SK-N-MC (cell line): ENCODE measurements around the gene RERG.
A peak's percentile ranks its signal among the peaks of the same experiment; 100 is the strongest.

Experiments
- DNase-seq: peaks from one replicate; pipeline ENCODE4 v3.0.0-alpha.2; 2011; ENCODE audit warnings: low read depth, low spot score
- H3K27ac ChIP-seq: fragments of 200-600 bp; sonication (generic); 2 replicates; pipeline ENCODE4 v1.5.1; 2016; ENCODE audit warnings: mixed run types
- H3K36me3 ChIP-seq: fragments of 200-600 bp; sonication (generic); 2 replicates; pipeline ENCODE4 v1.6.1; 2017; ENCODE audit warnings: antibody characterized with exemption, low read length, mixed read lengths; ENCODE audit not compliant: insufficient read depth
- H3K4me3 ChIP-seq: fragments of 200-600 bp; sonication (generic); 2 replicates; pipeline ENCODE4 v1.5.1; 2016
- H3K9ac ChIP-seq: fragments of 200-600 bp; sonication (generic); 2 replicates; pipeline ENCODE4 v1.8.0; 2017; ENCODE audit warnings: mixed run types, mixed read lengths; ENCODE audit not compliant: insufficient read length
- H3K9me3 ChIP-seq: fragments of 200-600 bp; sonication (generic); 2 replicates; pipeline ENCODE4 v1.6.1; 2017; ENCODE audit warnings: low read depth, mild to moderate bottlenecking, antibody characterized with exemption, low read length, moderate library complexity, mixed read lengths
- EZH2 ChIP-seq: fragments of 200-600 bp; sonication (generic); IDR thresholded peaks from one replicate; pipeline ENCODE4 v1.6.1; 2017; ENCODE audit warnings: antibody characterized with exemption
- FOXP2 ChIP-seq: optimal IDR thresholded peaks from 2 replicates; pipeline ENCODE3; 2011; ENCODE audit warnings: mild to moderate bottlenecking, moderate library complexity; ENCODE audit not compliant: insufficient read depth; ENCODE audit errors: extremely low read length, control extremely low read depth
- POLR2AphosphoS5 ChIP-seq: IDR thresholded peaks from 2 replicates; pipeline ENCODE4 v1.6.1; 2012; ENCODE audit warnings: mild to moderate bottlenecking, low read depth, low read length, borderline replicate concordance

The RERG gene

DNA sequence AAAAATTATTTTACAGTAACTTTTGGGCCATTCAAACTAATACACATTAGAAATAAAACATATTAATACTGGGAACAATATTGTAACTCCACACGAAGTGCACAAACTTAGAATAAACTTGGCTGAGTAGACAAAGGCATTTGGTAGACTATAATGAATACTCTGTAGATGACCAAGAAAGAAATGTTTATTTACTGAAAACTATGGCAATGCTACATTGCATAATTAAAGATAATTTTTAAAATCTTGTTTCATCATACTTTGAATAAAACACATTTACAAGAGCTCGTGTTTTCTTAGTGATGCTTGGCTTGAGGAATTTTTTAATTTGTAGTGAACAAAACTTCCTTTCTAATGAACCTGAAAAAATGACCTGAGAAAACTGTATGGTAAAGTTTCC lies 21.3 kb downstream of the RERG start:
- Histone ChIP-seq H3K27ac (no peak overlapping the region), H3K36me3 (no peaks in the 10 kb centered on the region), H3K9me3 (no peaks in the 10 kb centered on the region), H3K9ac (no peak overlapping the region), H3K4me3 (no peak overlapping the region)
- no peak for TF ChIP-seq POLR2AphosphoS5
- no peak for DNase-seq

GRCh38 chr12:15196678-15197505 lies 24.3 kb downstream of the RERG start:
- DNase-seq: no peak
- no peaks in the 10 kb centered on the region for H3K9me3 ChIP-seq
- TF ChIP-seq FOXP2 (no peak), EZH2 (no peak), POLR2AphosphoS5 (no peak)
- no peak overlapping the region for H3K4me3 ChIP-seq
- H3K36me3 ChIP-seq: no peaks in the 10 kb centered on the region
- no peak overlapping the region for H3K27ac ChIP-seq
- H3K9ac ChIP-seq: no peak overlapping the region

DNA sequence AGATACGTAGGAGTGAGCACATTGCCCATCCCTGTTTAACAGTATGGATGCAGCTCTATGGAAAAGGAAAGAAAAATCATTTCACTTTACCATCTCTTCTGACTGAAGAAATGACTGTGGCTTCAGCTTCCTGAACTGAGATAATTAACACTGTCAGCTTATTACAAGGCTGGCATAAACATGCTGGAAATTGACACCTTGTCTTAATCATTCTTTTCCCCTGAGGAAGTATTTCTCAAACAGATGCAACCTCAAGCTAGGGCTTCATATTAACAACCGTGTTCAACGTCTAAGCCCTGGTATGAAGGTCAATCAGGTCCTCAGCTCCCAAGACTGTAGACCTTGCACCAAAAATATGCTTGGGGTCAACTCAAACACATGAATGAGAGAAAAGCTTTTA lies 25.0 kb downstream of the RERG start:
- no peak for DNase-seq
- TF ChIP-seq POLR2AphosphoS5: no peak
- TF ChIP-seq FOXP2: no peak
- no peak for TF ChIP-seq EZH2
- H3K27ac ChIP-seq: no peak overlapping the region
- no peaks in the 10 kb centered on the region for H3K9me3 ChIP-seq
- H3K4me3 ChIP-seq: no peak overlapping the region
- no peak overlapping the region for H3K9ac ChIP-seq
- no peaks in the 10 kb centered on the region for H3K36me3 ChIP-seq

- TF ChIP-seq EZH2 (no peak), FOXP2 (no peak), POLR2AphosphoS5 (no peak)
- Histone ChIP-seq H3K36me3 (no peaks in the 10 kb centered on the region), H3K4me3 (no peak overlapping the region), H3K9ac (no peak overlapping the region), H3K9me3 (no peaks in the 10 kb centered on the region), H3K27ac (no peak overlapping the region)
- no peak for DNase-seq
Measured at GRCh38 chr12:15194456-15195368, 26.5 kb downstream of the RERG start.

GRCh38 chr12:15193946-15194345 lies 27.3 kb downstream of the RERG start:
- Histone ChIP-seq H3K4me3 (no peak overlapping the region), H3K9me3 (no peaks in the 10 kb centered on the region), H3K36me3 (no peaks in the 10 kb centered on the region), H3K27ac (no peak overlapping the region), H3K9ac (no peak overlapping the region)
- DNase-seq: no peak
- no peak for TF ChIP-seq EZH2

DNA sequence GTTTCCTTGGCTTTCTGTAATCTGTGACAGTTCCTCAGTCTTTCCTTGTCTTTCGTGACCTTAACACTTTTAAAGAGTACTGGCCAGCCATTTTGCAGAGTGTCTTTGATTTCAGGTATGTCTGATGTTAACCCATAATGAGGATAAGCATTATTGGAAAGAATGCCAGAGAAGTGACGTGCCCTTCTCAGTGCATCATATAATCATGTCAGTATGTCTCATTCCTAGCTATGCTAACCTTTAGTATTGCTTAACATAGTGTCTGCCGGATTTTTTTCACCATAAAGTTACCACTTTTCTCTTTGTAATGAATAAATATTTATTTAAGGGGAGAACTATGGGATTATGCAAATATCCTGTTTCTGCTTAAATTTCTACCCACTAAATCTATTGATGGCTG lies 28.5 kb downstream of the RERG start:
- Histone ChIP-seq H3K4me3 (no peak overlapping the region), H3K36me3 (no peaks in the 10 kb centered on the region), H3K9ac (no peak overlapping the region), H3K27ac (no peak overlapping the region), H3K9me3 (no peaks in the 10 kb centered on the region)
- DNase-seq: no peak
- TF ChIP-seq EZH2 (no peak), FOXP2 (no peak), POLR2AphosphoS5 (no peak)

DNA sequence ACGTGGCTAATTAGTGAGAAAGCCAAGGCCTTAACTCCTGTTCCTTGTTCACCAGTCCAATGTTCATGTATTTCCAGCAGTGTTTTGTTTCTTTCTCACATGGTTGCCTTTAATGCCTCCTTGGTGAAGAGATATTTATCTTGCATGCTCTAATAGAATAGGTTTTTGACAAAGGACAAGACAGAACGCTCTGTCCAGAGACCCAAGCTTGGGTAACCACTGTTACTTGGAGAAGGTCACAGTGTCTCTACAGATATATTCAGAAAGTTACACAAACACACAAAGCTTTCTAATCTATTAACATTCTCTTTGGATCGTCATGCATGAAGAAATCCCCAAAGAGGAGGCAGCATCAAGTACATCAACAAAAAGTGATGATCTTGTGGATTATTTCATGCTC lies 33.1 kb downstream of the RERG start:
- H3K27ac ChIP-seq: no peak overlapping the region
- TF ChIP-seq FOXP2 (no peak), POLR2AphosphoS5 (no peak), EZH2 (no peak)
- H3K36me3 ChIP-seq: no peaks in the 10 kb centered on the region
- H3K9ac ChIP-seq: no peak overlapping the region
- H3K4me3 ChIP-seq: no peak overlapping the region
- H3K9me3 ChIP-seq: no peaks in the 10 kb centered on the region
- no peak for DNase-seq

DNA sequence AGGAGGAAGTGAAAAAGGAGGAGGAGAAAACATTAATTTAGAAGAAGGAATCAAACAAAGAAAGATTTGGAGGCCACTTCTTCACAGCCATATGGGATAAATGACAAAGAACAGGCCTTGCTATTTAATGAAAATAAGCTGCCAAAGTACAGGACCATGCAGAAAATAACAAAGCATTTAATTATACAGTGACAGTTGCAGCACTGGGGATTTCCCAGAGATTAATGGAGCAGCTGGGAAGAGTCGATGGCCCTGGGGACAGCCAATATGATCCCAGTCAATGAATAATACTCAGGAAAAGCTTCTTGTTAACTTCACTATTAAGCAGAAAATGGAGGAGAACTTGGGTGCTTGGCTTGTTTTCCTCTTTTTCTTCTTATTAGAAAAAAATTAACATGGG lies 34.6 kb downstream of the RERG start:
- Histone ChIP-seq H3K27ac (peak overlapping the region; percentile 20; the same call in 1 of the 2 replicates), H3K36me3 (no peaks in the 10 kb centered on the region), H3K9ac (no peak overlapping the region), H3K9me3 (no peaks in the 10 kb centered on the region), H3K4me3 (no peak overlapping the region)
- no peak for TF ChIP-seq POLR2AphosphoS5
- TF ChIP-seq EZH2: no peak
- TF ChIP-seq FOXP2: no peak
- DNase-seq: no peak
